ENCODE measurements around the gene MLH3. TPM values are rescaled to one million over a fixed set of nuclear protein-coding genes. Genes with fewer than 3 reads are reported as not detected.

The MLH3 gene
- total and polyA plus RNA-seq, 10 of the 15 experiments (the other 5 are each of a cell fraction or from before 2014, with no cell fraction given) = 12.6 to 31.2 (median 19.6) TPM

GRCh38 chr14:74975059-74975810 is 76.0 kb downstream of the MLH3 start:
- no TSS peak for BruUV-seq (replicated peaks)
- no peaks in the 10 kb centered on the region; a peak in 1 of 4 replicates for H3K27me3 ChIP-seq (replicated peaks in 1 of 2; ENCODE audit: control insufficient read depth in 2 of 2, insufficient read depth in 2 of 2, low read length in 1 of 2)
- no peaks in the 10 kb centered on the region for H3K36me3 ChIP-seq (ENCODE audit: control insufficient read depth in 2 of 2, insufficient read depth in 2 of 2, low read length in 1 of 2)
- no peak overlapping the region for H3K9ac ChIP-seq (ENCODE audit: control insufficient read depth, insufficient read depth, low read length)
- SMC1A ChIA-PET (ENCODE audit: uncharacterized antibody, unreplicated experiment) = no interaction called here
- 61% methylated on average over 11 of the region's 12 CpGs for WGBS (ENCODE audit: insufficient coverage, insufficient replicate concordance, low lambda C conversion rate, missing lambda C conversion rate)
- TF ChIP-seq STAT1 (conservative IDR thresholded peaks at IDR 0.05) (no peak), ZNF24 (IDR thresholded peaks at IDR 0.05) (no peak), STAT3 (IDR thresholded peaks at IDR 0.05; ENCODE audit: low read depth, low read length) (no peak), HCFC1 (IDR thresholded peaks at IDR 0.05; ENCODE audit: low read length) (no peak), HDAC6 (IDR thresholded peaks at IDR 0.05; ENCODE audit: unreplicated experiment) (no peak), TARDBP (IDR thresholded peaks at IDR 0.05; ENCODE audit: borderline replicate concordance) (no peak), MXI1 (IDR thresholded peaks at IDR 0.05; ENCODE audit: low read depth, low read length) (no peak), HDAC2 (IDR thresholded peaks at IDR 0.05) (no peak), PAX8 (IDR thresholded peaks at IDR 0.05) (no peak), MEF2B (IDR thresholded peaks at IDR 0.05; ENCODE audit: partially characterized antibody, poor library complexity, severe bottlenecking) (no peak), SMC3 (IDR thresholded peaks at IDR 0.05; ENCODE audit: borderline replicate concordance, low read length) (no peak), KDM1A (IDR thresholded peaks at IDR 0.05; ENCODE audit: borderline replicate concordance) (no peak), CHD4 (IDR thresholded peaks at IDR 0.05) (no peak), RB1 (IDR thresholded peaks at IDR 0.05; ENCODE audit: borderline replicate concordance) (no peak), RBBP5 (conservative IDR thresholded peaks at IDR 0.05) (no peak), IKZF2 (IDR thresholded peaks at IDR 0.05) (no peak)
- no peaks in the 10 kb centered on the region for H4K20me1 ChIP-seq (ENCODE audit: control insufficient read depth, insufficient read depth)
- ATAC-seq = no peak
- no peak overlapping the region for H3K4me2 ChIP-seq (ENCODE audit: control insufficient read depth, insufficient read depth)
- no peak overlapping the region for H3K4me3 ChIP-seq
- H3K79me2 ChIP-seq (ENCODE audit: control insufficient read depth, insufficient read depth, low read length) = no peaks in the 10 kb centered on the region
- intact Hi-C loops (cut with micrococcal nuclease; ENCODE audit: unreplicated experiment) (no loop called here), in situ Hi-C loops (cut with MboI) (no loop called here)
- CTCF ChIA-PET = interaction anchor here (1.5 kb wide), 1 partner anchor 113 kb away, joined by 3 read pairs; no protein-coding TSS in a partner anchor
- no peak overlapping the region for H3K27ac ChIP-seq (ENCODE audit: control insufficient read depth, insufficient read depth)
- RAD21 ChIA-PET (ENCODE audit: unreplicated experiment) = interaction anchor here (1.0 kb wide), 1 partner anchor 334 kb away, joined by 3 read pairs; no protein-coding TSS in a partner anchor
- POLR2A ChIA-PET = no interaction called here
- no peaks in the 10 kb centered on the region for H3K9me3 ChIP-seq (replicated peaks; ENCODE audit: control insufficient read depth, insufficient read depth, low read length)
- H2AFZ ChIP-seq (ENCODE audit: control insufficient read depth, low read depth, low read length) = no peak overlapping the region
- no peaks in the 10 kb centered on the region for H3K4me1 ChIP-seq (ENCODE audit: control insufficient read depth, insufficient read depth, low read length)
- no peak for FAIRE-seq
- DNase-seq (ENCODE audit: low read depth, low spot score) = no peak
